Ovary (tissue), 9 donors: ENCODE data around the gene CDS1. TPM values are rescaled to one million over a fixed set of nuclear protein-coding genes. Genes with fewer than 3 reads are reported as not detected.

ENCODE experiments used
- DNase-seq, 5 donors: peaks; one replicate each; pipeline ENCODE4 v3.0.0-alpha.2; 2019 to 2020
- H3K27ac ChIP-seq, 2 donors: fragments of 200-600 bp; one replicate each; pipeline versions ENCODE4 v1.5.1 to v1.8.0; 2019 to 2022
- H3K27me3 ChIP-seq: fragments of 200-600 bp; one replicate; pipeline ENCODE4 v1.8.0; 2022
- H3K36me3 ChIP-seq: fragments of 200-600 bp; sonication (generic); one replicate; pipeline ENCODE4 v1.5.1; 2019
- H3K4me1 ChIP-seq: one replicate; pipeline ENCODE4 v1.8.1; 2013; ENCODE audit warnings: mild to moderate bottlenecking, moderate library complexity; ENCODE audit not compliant: insufficient read depth
- H3K4me3 ChIP-seq: fragments of 200-600 bp; sonication (generic); one replicate; pipeline ENCODE4 v1.5.1; 2017
- H3K9me3 ChIP-seq, 2 donors: fragments of 200-600 bp in 1 of 2; sonication (generic) in 1 of 2; one replicate each; pipeline versions ENCODE4 v1.5.1 to v1.8.1; 2013 to 2019; ENCODE audit warnings: mild to moderate bottlenecking in 1 of 2, moderate library complexity in 1 of 2
- CTCF ChIP-seq, 3 donors: fragments of 450-650 bp in 2 of 3; fragments of 200-600 bp in 1 of 3; IDR thresholded peaks; one replicate each; pipeline versions ENCODE4 v1.5.1 to v1.8.0; 2016 to 2022; ENCODE audit warnings: antibody characterized with exemption in 3 of 3, mild to moderate bottlenecking in 1 of 3
- EP300 ChIP-seq: sonication (generic); formaldehyde crosslinking; IDR thresholded peaks from one replicate; pipeline ENCODE4 v1.6.1; 2017; ENCODE audit warnings: antibody characterized with exemption
- POLR2A ChIP-seq: fragments of 450-650 bp; IDR thresholded peaks from one replicate; pipeline ENCODE4 v1.6.1; 2017; ENCODE audit warnings: antibody characterized with exemption, mild to moderate bottlenecking, moderate library complexity
- WGBS, 3 donors: extraction: QIAGEN DNeasy Blood & Tissue Kit in 1 of 3; methylation state at CpG; one replicate each; pipeline versions ENCODE4 v1.1.5 to v1.1.7; 2013 to 2017; 5-methylcytosine and 5-hydroxymethylcytosine counted together
- intact Hi-C, 4 donors: fragments of 100-400 bp; cut with DNase I; formaldehyde crosslinking; loops; one replicate each; pipeline versions ENCODE4 v1.11.0 to v1.15.1; 2022 to 2023
- polyA plus RNA-seq, 2 donors: library from polyadenylated mRNA; stranded (reverse); fragments of 200-250 nt in 1 of 2; fragments of 350-450 nt in 1 of 2; fragmentation: Illumina TruSeq in 1 of 2; extraction: RNeasy Lipid Tissue Mini Kit (QIAGEN cat#74804) in 1 of 2; gene quantifications; one replicate each; pipeline ENCODE4 v1.2.3, GENCODE V29; 2013 to 2014
- total RNA-seq, 7 donors: library from RNA; depleted of rRNA in 2 of 7; stranded (reverse); fragments of >200 nt in 2 of 7; fragmentation: NEBNext Ultra II Directional in 3 of 7; extraction: Animal tissue kit (Norgen Biotek cat#: 25700) in 3 of 7; gene quantifications; one replicate each; pipeline versions ENCODE4 v1.1.0 to v1.2.4, GENCODE V29; 2016 to 2023
- donor health status: DM: no; HTN: no; CAD: no; lungs with moderate emphysema.
- donor health status: DM: no; HTN: no; CAD: no.
- donor health status: Bipolar disorder and iron deficiency.
- donor health status: DM: yes; HTN: yes; CAD: no.
- donor health status: DM: no; HTN: no; CAD: no.
- donor health status: DM: yes; HTN: yes; CAD: no.

CDS1 gene
- total and polyA plus RNA-seq, 9 donors: 2.7 to 28.0 (median 7.7) TPM

- no peak overlapping the region for H3K4me3 ChIP-seq
- H3K4me1 ChIP-seq: no peaks in the 10 kb centered on the region
- DNase-seq: no peak
- peaks cover 0 to 2% of the 10 kb centered on the region in 2 donors for H3K9me3 ChIP-seq
- H3K27me3 ChIP-seq: no peaks in the 10 kb centered on the region
- no peaks in the 10 kb centered on the region for H3K36me3 ChIP-seq
- TF ChIP-seq POLR2A (no peak), CTCF (IDR thresholded peaks at IDR 0.05) (no peak), EP300 (no peak)
- H3K27ac ChIP-seq: no peak overlapping the region
- WGBS, 3 donors: 95 to 96% (median 95%) methylated on average over 5 of the region's 5 CpGs
- intact Hi-C loops: no loop called here
Measured at GRCh38 chr4:84562156-84562555, 20.8 kb upstream of the CDS1 start.

- Histone ChIP-seq H3K9me3 (peaks cover 0 to 2% of the 10 kb centered on the region in 2 donors), H3K27me3 (no peaks in the 10 kb centered on the region), H3K36me3 (no peaks in the 10 kb centered on the region), H3K4me3 (no peak overlapping the region), H3K4me1 (no peaks in the 10 kb centered on the region), H3K27ac (no peak overlapping the region)
- TF ChIP-seq CTCF (IDR thresholded peaks at IDR 0.05) (no peak), EP300 (no peak), POLR2A (no peak)
- DNase-seq: no peak
- 59 to 66% (median 62%) methylated on average over 4 of the region's 4 CpGs for WGBS, 3 donors
- intact Hi-C loops: no loop called here
Measured at GRCh38 chr4:84563002-84563401, 19.9 kb upstream of the CDS1 start.

- no peak for DNase-seq
- intact Hi-C loops: no loop called here
- TF ChIP-seq EP300 (no peak), POLR2A (no peak), CTCF (IDR thresholded peaks at IDR 0.05) (no peak)
- Histone ChIP-seq H3K36me3 (no peaks in the 10 kb centered on the region), H3K4me1 (no peaks in the 10 kb centered on the region), H3K9me3 (peaks cover 0 to 2% of the 10 kb centered on the region in 2 donors), H3K27me3 (no peaks in the 10 kb centered on the region), H3K27ac (no peak overlapping the region), H3K4me3 (no peak overlapping the region)
- 90 to 95% (median 93%) methylated on average over 4 of the region's 4 CpGs for WGBS, 3 donors
Measured at GRCh38 chr4:84565951-84566350, 17.0 kb upstream of the CDS1 start.

GRCh38 chr4:84568496-84568895 lies 14.4 kb upstream of the CDS1 start:
- intact Hi-C loops: no loop called here
- H3K27ac ChIP-seq: no peak overlapping the region
- WGBS, 3 donors: 5 to 13% (median 6%) methylated on average over 3 of the region's 3 CpGs
- no peak for TF ChIP-seq POLR2A
- no peak for TF ChIP-seq CTCF (IDR thresholded peaks at IDR 0.05)
- no peak for TF ChIP-seq EP300
- DNase-seq: no peak
- H3K27me3 ChIP-seq: no peaks in the 10 kb centered on the region
- H3K9me3 ChIP-seq: peaks cover 0 to 2% of the 10 kb centered on the region in 2 donors
- H3K4me3 ChIP-seq: no peak overlapping the region
- H3K36me3 ChIP-seq: no peaks in the 10 kb centered on the region
- H3K4me1 ChIP-seq: no peaks in the 10 kb centered on the region
